GM10266 (cell line): Measurements from ENCODE around the gene LGALS16.
"Not testable (repeated sequence)": the region's sequence is repeated elsewhere in the genome, so short reads cannot be mapped to it uniquely, and the experiment has no call there.

Experiments
- DNase-seq: peaks from one replicate; pipeline ENCODE4 v3.0.0; 2012; ENCODE audit errors: extremely low spot score
- CTCF ChIP-seq: IDR thresholded peaks from 2 replicates; pipeline ENCODE4 v1.5.1; 2012; ENCODE audit warnings: mild to moderate bottlenecking, low read depth; ENCODE audit not compliant: control insufficient read depth, insufficient read depth; ENCODE audit errors: missing control alignments

LGALS16 gene

DNA sequence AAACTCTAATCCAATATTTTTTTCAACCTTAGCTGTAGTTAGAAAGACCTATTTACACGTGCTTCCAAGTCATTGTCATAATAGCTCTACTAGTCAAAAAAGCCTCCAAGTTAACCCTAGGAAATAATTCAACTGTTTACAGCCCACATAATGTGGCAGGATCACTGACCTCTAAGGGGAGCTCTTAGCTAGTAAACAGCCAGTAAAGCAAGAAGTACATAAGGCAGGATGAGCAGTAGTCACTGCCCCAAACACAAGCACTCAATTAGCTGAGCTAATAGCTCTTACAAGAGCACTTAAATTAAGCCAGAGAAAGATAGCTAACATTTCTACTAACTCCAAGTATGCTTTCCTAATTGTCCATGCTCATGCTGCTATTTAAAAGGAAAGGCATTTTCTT, 18.1 kb downstream of the LGALS16 start:
- not testable (repeated sequence) for DNase-seq
- peak; percentile 68 for TF ChIP-seq CTCF

DNA sequence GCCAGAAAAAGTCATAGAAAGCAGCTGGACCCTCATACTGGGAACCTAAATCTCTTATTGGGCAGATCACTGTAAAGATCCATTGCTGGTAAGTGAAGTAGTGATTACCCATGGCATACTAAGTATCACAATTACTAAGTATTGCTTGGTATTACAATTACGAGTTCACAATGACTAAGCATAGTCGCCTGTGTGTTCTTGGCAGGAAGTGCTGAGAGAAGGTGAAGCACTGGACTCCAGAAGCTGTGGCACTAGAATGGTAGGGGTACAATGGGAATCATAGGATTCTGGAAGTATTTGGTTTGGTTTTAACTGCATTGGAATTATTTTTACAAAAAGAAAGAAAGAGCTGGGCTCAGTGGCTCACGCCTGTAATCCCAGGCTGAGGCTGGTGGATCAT, 20.3 kb downstream of the LGALS16 start:
- no peak for TF ChIP-seq CTCF

DNA sequence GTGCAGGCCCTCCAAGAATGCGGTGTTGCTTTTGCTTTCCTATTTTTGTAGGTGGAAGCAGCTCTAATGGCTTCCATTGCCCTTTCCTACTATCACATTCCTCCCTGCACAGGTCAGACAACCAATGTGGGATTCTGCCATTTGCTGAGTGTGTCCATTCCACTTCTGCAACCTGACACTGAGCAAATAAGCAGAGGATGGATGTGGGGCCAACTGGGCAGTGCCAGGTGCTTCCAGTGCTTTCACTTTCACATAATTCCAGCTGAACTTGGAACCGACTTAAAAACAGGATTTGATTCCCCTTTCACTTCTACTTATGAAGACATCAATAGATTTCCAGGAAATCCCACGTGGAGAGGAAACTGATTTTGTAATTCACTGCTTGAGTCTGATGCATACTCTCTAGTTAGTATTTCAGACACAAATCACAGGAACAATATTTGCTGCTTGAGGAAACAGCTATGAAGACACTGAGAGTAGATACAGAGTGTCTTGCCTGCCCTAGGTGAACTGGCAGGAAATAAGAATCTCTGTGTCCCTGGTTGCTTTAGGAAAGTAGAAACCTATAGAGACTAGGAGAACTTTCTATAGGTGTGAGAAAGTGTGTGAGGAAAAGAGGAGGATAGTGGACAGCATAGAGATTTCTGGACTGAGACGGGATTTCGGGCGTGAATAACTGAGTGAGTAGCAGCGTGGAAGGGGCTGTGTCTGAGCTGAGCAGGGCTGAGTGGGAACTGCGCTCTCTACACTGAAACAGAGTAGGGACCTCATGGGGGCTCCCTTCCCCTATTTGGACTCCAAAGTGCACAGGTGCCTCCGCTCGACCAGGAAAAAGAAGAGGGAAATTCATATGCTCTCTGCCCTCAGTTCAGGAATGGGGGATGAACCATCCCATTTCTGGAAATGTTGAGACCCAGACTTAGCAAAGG, 22.5 kb downstream of the LGALS16 start:
- DNase-seq = no peak

More for the DNA sequence above, 20.3 kb downstream of the LGALS16 start:
- DNase-seq = peak; percentile 33

GRCh38 chr19:39679056-39679790, 23.5 kb downstream of the LGALS16 start:
- no peak for TF ChIP-seq CTCF
- peak; percentile 62 for DNase-seq

More for the DNA sequence above, 22.5 kb downstream of the LGALS16 start:
- TF ChIP-seq CTCF = no peak

DNA sequence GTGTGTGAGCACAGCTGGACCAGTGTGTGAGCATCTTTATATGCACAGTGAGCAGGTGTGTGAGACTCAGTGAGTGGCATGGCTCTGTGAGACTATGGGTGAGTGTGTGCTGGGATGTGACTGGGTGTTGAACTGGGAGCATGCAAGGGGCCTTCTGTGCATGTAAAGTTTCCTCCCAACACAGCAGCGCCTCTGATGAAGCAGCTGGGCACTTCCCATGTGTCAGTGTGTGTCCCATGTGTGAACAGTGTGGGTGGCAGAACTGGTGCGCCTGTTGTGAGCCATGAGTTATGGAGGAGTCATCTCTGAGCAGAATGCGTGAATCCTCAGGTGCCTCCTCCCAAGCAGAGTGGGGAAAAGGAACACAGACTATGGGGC, 24.1 kb downstream of the LGALS16 start:
- TF ChIP-seq CTCF = no peak

GRCh38 chr19:39680593-39680992, 24.9 kb downstream of the LGALS16 start:
- no peak for DNase-seq
- no peak for TF ChIP-seq CTCF

More for the DNA sequence above, 24.1 kb downstream of the LGALS16 start:
- DNase-seq = no peak
